MM.1S (cell line): Measurements from ENCODE around the gene MIPOL1.
"Not testable (repeated sequence)": the region's sequence is repeated elsewhere in the genome, so short reads cannot be mapped to it uniquely, and the experiment has no call there.

Source experiments
- CTCF ChIP-seq: fragments of 300-600 bp; sonication (generic); IDR thresholded peaks from 2 replicates; pipeline ENCODE4 v1.5.1; 2016; ENCODE audit warnings: antibody characterized with exemption, low read length, mixed read lengths
- EZH2 ChIP-seq: fragments of 300-600 bp; sonication (generic); optimal IDR thresholded peaks from 2 replicates; pipeline ENCODE3; 2017; ENCODE audit warnings: low read depth, mild to moderate bottlenecking, antibody characterized with exemption, low read length, mixed read lengths

DNA sequence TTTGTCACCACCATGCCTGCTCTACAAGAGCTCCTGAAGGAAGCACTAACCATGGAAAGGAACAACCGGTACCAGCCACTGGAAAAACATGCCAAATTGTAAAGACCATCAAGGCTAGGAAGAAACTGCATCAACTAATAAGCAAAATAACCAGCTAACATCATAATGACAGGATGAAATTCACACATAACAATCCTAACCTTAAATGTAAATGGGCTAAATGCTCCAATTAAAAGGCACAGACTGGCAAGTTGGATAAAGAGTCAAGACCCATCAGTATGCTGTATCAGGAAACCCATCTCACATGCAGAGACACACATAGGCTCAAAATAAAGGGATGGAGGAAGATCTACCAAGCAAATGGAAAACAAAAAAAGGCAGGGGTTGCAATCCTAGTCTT, 97.5 kb downstream of the MIPOL1 start:
- TF ChIP-seq EZH2, CTCF: not testable (repeated sequence)
